Esophagus (tissue), 2 donors: ENCODE data around the gene WFDC13. TPM values are rescaled to one million over a fixed set of nuclear protein-coding genes. Genes with fewer than 3 reads are reported as not detected.
"Not testable (repeated sequence)": the region's sequence is repeated elsewhere in the genome, so short reads cannot be mapped to it uniquely, and the experiment has no call there.

Source experiments
- H3K27ac ChIP-seq, 2 donors: one replicate each; pipeline ENCODE4 v1.5.1; 2013; ENCODE audit warnings: low read depth in 2 of 2, mild to moderate bottlenecking in 2 of 2, inconsistent platforms in 1 of 2, low read length in 1 of 2, moderate library complexity in 1 of 2
- H3K27me3 ChIP-seq, 2 donors: one replicate each; pipeline ENCODE4 v1.6.1; 2013; ENCODE audit warnings: low read length in 2 of 2, control low read depth in 1 of 2, mild to moderate bottlenecking in 1 of 2; ENCODE audit not compliant: insufficient read depth in 2 of 2, control insufficient read depth in 1 of 2
- H3K36me3 ChIP-seq, 2 donors: one replicate each; pipeline ENCODE4 v1.6.1; 2013; ENCODE audit warnings: low read length in 1 of 2; ENCODE audit not compliant: control insufficient read depth in 2 of 2, insufficient read depth in 2 of 2
- H3K4me1 ChIP-seq, 2 donors: one replicate each; pipeline ENCODE4 v1.6.1; 2013; ENCODE audit warnings: low read length in 1 of 2; ENCODE audit not compliant: control insufficient read depth in 2 of 2, insufficient read depth in 2 of 2
- H3K4me3 ChIP-seq, 2 donors: one replicate each; pipeline ENCODE4 v1.5.1; 2013; ENCODE audit warnings: low read length in 2 of 2, mild to moderate bottlenecking in 2 of 2, low read depth in 1 of 2, moderate library complexity in 1 of 2
- H3K9me3 ChIP-seq, 2 donors: one replicate each; pipeline ENCODE4 v1.6.1; 2013; ENCODE audit warnings: mild to moderate bottlenecking in 2 of 2, low read depth in 1 of 2, low read length in 1 of 2, moderate library complexity in 1 of 2; ENCODE audit not compliant: control insufficient read depth in 2 of 2, insufficient read depth in 1 of 2
- WGBS, 2 donors: extraction: QIAGEN DNeasy Blood & Tissue Kit; methylation state at CpG; one replicate each; pipeline ENCODE4 v1.1.7; 2013; 5-methylcytosine and 5-hydroxymethylcytosine counted together
- polyA plus RNA-seq, 2 donors: library from polyadenylated mRNA; stranded (reverse); fragments of 200-250 nt; gene quantifications; one replicate each; pipeline ENCODE4 v1.2.3, GENCODE V29; 2013
- donor health status: healthy with polysubstance abuse.
- donor health status: Bipolar disorder and iron deficiency.

WFDC13 gene
- not detected for polyA plus RNA-seq

GRCh38 chr20:45701873-45702272 lies at the start of gene WFDC13:
Gene WFDC13, plus strand, starts transcription at chr20:45702038. Its CDS starts 86 bp downstream, at chr20:45702124.
- H3K27ac ChIP-seq: no peak within 1 kb of the TSS
- H3K4me3 ChIP-seq: no peak within 1 kb of the TSS
- H3K36me3 ChIP-seq: no peaks in the 10 kb centered on the region
- WGBS, 2 donors: 63 to 70% methylated on average over 4 of the region's 4 CpGs
- no peaks in the 10 kb centered on the region for H3K9me3 ChIP-seq
- H3K27me3 ChIP-seq: no peaks in the 10 kb centered on the region
- H3K4me1 ChIP-seq: no peaks in the 10 kb centered on the region

DNA sequence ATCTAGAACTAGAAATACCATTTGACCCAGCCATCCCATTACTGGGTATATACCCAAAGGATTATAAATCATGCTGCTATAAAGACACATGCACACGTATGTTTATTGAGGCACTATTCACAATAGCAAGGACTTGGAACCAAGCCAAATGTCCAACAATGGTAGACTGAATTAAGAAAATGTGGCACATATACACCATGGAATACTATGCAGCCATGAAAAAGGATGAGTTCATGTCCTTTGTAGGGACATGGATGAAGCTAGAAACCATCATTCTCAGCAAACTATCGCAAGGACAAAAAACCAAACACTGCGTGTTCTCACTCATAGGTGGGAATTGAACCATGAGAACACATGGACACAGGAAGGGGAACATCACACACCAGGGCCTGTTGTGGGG lies 44.8 kb upstream of the WFDC13 start:
- not testable (repeated sequence) for H3K27me3 ChIP-seq, H3K9me3 ChIP-seq, H3K27ac ChIP-seq, H3K4me3 ChIP-seq, H3K36me3 ChIP-seq, H3K4me1 ChIP-seq
- WGBS, 2 donors: 80 to 90% methylated on average over 3 of the region's 3 CpGs

- no peaks in the 10 kb centered on the region for H3K9me3 ChIP-seq
- WGBS, 2 donors: 87 to 88% methylated on average over 1 of the region's 1 CpG
- no peaks in the 10 kb centered on the region for H3K36me3 ChIP-seq
- H3K27ac ChIP-seq: no peak within 1 kb of the TSS
- H3K4me1 ChIP-seq: no peaks in the 10 kb centered on the region
- H3K27me3 ChIP-seq: peaks cover 0 to 4% of the 10 kb centered on the region in 2 donors
- no peak within 1 kb of the TSS for H3K4me3 ChIP-seq
Measured at GRCh38 chr20:45670139-45670538, 31.7 kb upstream of the WFDC13 start, which contains the start of gene WFDC11. Gene WFDC11, minus strand, starts transcription at chr20:45670239. Its CDS starts 19,639 bp downstream, at chr20:45650600.

GRCh38 chr20:45672765-45673164 lies 29.1 kb upstream of the WFDC13 start:
- Histone ChIP-seq H3K4me3 (no peak overlapping the region), H3K36me3 (no peaks in the 10 kb centered on the region), H3K27me3 (peaks cover 0 to 4% of the 10 kb centered on the region in 2 donors), H3K4me1 (no peaks in the 10 kb centered on the region), H3K9me3 (no peaks in the 10 kb centered on the region), H3K27ac (no peak overlapping the region)

DNA sequence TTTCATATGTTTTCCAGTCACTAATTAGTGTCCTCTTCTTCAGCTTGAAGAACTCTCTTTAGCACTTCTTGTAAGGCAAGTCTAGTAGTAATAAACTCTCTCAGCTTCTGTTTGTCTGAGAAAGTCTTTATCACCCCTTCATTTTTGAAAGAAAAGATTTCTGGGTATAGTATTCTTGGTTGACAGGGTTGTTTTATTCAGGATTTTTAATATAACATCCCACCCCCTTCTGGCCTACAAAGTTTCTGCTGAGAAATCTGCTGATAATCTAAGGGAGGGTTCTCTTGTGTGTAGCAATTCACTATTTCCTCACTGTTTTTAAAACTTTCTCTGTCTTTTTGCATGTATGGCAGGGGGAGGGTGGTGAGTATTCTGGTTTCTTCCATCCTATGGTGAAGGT lies 22.2 kb upstream of the WFDC13 start:
- no peak overlapping the region for H3K4me3 ChIP-seq
- H3K27ac ChIP-seq: no peak overlapping the region
- no peaks in the 10 kb centered on the region for H3K4me1 ChIP-seq
- H3K27me3 ChIP-seq: no peaks in the 10 kb centered on the region
- H3K36me3 ChIP-seq: no peaks in the 10 kb centered on the region
- H3K9me3 ChIP-seq: peaks cover 0 to 3% of the 10 kb centered on the region in 2 donors

GRCh38 chr20:45685896-45686295 lies 15.9 kb upstream of the WFDC13 start:
- H3K36me3 ChIP-seq: no peaks in the 10 kb centered on the region
- H3K27ac ChIP-seq: no peak overlapping the region
- H3K27me3 ChIP-seq: peaks cover 0 to 7% of the 10 kb centered on the region in 2 donors
- no peaks in the 10 kb centered on the region for H3K4me1 ChIP-seq
- 58 to 59% methylated on average over 3 of the region's 3 CpGs for WGBS, 2 donors
- H3K9me3 ChIP-seq: no peaks in the 10 kb centered on the region
- H3K4me3 ChIP-seq: no peak overlapping the region

DNA sequence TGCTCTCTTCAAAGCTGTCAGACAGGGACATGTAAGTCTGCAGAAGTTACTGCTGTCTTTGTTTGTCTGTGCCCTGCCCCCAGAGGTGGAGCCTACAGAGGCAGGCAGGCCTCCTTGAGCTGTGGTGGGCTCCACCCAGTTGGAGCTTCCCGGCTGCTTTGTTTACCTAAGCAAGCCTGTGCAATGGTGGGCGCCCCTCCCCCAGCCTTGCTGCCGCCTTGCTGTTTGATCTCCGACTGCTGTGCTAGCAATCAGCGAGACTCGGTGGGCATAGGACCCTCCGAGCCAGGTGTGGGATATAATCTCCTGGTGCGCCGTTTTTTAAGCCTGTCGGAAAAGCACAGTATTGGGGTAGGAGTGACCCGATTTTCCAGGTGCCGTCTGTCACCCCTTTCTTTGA lies 8.5 kb upstream of the WFDC13 start:
- H3K4me1 ChIP-seq, H3K36me3 ChIP-seq, H3K27ac ChIP-seq, H3K4me3 ChIP-seq, H3K27me3 ChIP-seq, H3K9me3 ChIP-seq: not testable (repeated sequence)
- WGBS, 2 donors: 83 to 88% methylated on average over 12 of the region's 12 CpGs

- H3K4me3 ChIP-seq: no peak overlapping the region
- no peaks in the 10 kb centered on the region for H3K4me1 ChIP-seq
- no peaks in the 10 kb centered on the region for H3K9me3 ChIP-seq
- 68 to 87% methylated on average over 2 of the region's 2 CpGs for WGBS, 2 donors
- H3K27me3 ChIP-seq: no peaks in the 10 kb centered on the region
- no peaks in the 10 kb centered on the region for H3K36me3 ChIP-seq
- no peak overlapping the region for H3K27ac ChIP-seq
Measured at GRCh38 chr20:45695496-45695895, 6.3 kb upstream of the WFDC13 start.

- Histone ChIP-seq H3K4me1 (no peaks in the 10 kb centered on the region), H3K9me3 (no peaks in the 10 kb centered on the region), H3K36me3 (no peaks in the 10 kb centered on the region), H3K27ac (no peak overlapping the region), H3K4me3 (no peak overlapping the region), H3K27me3 (no peaks in the 10 kb centered on the region)
- 56% methylated on average over 4 of the region's 4 CpGs for WGBS, 2 donors
Measured at GRCh38 chr20:45701104-45701503, 734 bp upstream of the WFDC13 start.

DNA sequence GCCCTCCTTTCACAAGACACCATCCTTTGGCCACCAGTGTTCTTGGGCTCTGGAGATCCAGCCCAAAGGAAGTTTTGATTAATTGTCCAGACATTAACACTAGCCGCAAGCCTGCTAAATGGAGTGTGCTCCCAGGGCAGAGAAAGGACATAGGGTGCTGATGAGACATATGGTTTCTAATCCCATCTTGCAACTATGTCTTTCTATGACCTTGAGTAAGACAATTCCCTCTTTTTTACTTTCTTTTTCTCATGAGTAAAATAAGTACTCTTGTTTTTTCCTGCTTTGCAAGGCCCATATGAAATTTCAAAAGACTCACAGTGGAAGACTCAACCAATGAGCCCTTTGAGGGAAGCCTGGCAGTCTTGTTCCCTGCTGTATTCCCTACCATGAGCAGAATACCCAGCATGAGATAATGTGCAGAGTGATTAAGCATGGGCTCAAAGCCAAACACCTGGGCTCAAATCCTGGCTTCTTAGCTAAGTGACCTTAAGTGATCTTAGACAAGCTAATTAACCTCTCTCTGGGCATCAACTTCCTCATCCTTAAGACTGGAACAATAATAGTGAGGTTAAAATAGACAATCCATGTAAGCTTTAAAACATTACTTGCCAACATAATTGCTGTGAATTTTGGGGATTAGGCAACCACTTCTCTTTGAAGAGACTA lies 3.3 kb downstream of the WFDC13 start, which contains the start of gene WFDC10B:
Gene WFDC10B (minus strand): TSS at position 51 of the 669 bp plus-strand sequence. CDS start 19,027 bp downstream, outside the sequence.
- 79 to 88% methylated on average over 1 of the region's 1 CpG for WGBS, 2 donors

More for the DNA sequence above, 3.3 kb downstream of the WFDC13 start, which contains the start of gene WFDC10B:
- Histone ChIP-seq H3K4me1 (no peaks in the 10 kb centered on the region), H3K27me3 (no peaks in the 10 kb centered on the region), H3K9me3 (peaks cover 0 to 2% of the 10 kb centered on the region in 2 donors), H3K4me3 (no peak within 1 kb of the TSS), H3K36me3 (no peaks in the 10 kb centered on the region), H3K27ac (no peak within 1 kb of the TSS)
